Muscle layer of colon (tissue), 2 donors: ENCODE data around the gene CDC25B.

Experiments used
- H3K27ac ChIP-seq: one replicate; pipeline ENCODE4 v1.7.0; 2013; ENCODE audit warnings: low read depth, mild to moderate bottlenecking, low read length, moderate library complexity
- H3K27me3 ChIP-seq, 2 donors: one replicate each; pipeline ENCODE4 v1.7.0; 2013; ENCODE audit warnings: low read length in 2 of 2, mild to moderate bottlenecking in 2 of 2; ENCODE audit not compliant: insufficient read depth in 2 of 2, control insufficient read depth in 1 of 2
- H3K36me3 ChIP-seq: one replicate; pipeline ENCODE4 v1.7.0; 2013; ENCODE audit warnings: mild to moderate bottlenecking, low read length; ENCODE audit not compliant: insufficient read depth
- H3K4me1 ChIP-seq: one replicate; pipeline ENCODE4 v1.7.0; 2013; ENCODE audit warnings: mild to moderate bottlenecking, low read length; ENCODE audit not compliant: insufficient read depth
- H3K4me3 ChIP-seq, 2 donors: one replicate each; pipeline ENCODE4 v1.7.0; 2013; ENCODE audit warnings: low read length in 2 of 2, low read depth in 1 of 2, mild to moderate bottlenecking in 1 of 2, moderate library complexity in 1 of 2
- H3K9ac ChIP-seq: one replicate; pipeline ENCODE4 v1.7.0; 2013; ENCODE audit warnings: low read length
- H3K9me3 ChIP-seq: one replicate; pipeline ENCODE4 v1.7.0; 2013; ENCODE audit warnings: mild to moderate bottlenecking, low read length
- donor health status: abdominal sarcoma.
- donor health status: Adenocarcinoma of cecum.

Gene CDC25B

DNA sequence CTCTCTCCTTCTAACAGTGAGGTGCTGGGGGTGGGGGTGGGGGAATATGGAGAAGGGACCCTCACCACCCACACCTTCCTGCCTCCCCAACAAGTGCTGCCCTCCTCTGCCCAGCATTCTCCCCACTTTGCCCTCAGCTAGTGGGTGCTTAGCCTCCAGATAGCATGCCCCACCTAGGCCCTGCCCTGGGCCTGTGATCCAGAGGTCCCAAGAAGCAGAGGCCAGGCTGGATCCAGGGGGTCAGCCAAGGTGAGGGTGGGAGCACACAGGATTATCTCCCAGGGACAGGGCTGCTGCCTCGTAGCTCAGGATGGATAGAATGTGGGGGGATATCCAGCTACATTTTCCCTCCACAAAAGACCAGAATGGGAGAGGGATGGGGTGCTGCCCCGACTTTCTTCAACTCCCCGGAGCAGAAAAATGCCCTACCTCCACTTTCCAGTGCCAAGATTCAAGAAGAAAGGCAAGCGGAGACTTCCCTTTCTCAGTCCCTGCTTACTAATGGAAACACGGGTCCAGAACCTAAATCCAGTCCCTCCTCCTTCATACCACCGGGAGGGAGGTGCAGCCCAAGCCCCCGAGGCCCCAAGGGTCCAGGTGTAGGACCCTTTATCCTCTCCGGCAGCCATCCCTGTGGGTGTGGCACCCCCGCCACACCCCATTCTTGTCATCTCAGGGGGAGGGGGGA is 29.5 kb upstream of the CDC25B start:
- H3K9me3 ChIP-seq = no peaks in the 10 kb centered on the region
- H3K4me3 ChIP-seq = peak overlapping the region; percentile 51 to 82
- H3K27ac ChIP-seq = peak overlapping the region; percentile 74
- peaks cover 54% of the 10 kb centered on the region for H3K4me1 ChIP-seq
- peak overlapping the region; percentile 37 for H3K9ac ChIP-seq
- H3K36me3 ChIP-seq = no peaks in the 10 kb centered on the region
- no peaks in the 10 kb centered on the region for H3K27me3 ChIP-seq

DNA sequence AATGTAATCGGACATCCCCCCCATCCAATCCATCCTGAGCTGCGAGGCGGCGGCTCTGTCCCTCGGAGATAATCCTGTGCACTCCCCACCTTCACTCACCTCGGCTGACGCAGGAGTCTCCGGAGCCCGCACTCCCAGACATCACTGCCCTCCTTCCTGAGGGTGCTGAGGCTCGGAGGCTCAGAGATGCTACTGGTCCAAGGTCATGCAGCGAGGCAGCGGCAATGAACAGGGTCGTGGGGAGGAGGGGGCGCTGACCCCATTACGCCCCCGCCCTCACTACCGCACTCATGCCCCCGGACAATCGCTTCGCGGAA is 29.0 kb upstream of the CDC25B start:
- Histone ChIP-seq H3K36me3 (no peaks in the 10 kb centered on the region), H3K9ac (peak overlapping the region; percentile 37), H3K4me1 (peaks cover 49% of the 10 kb centered on the region), H3K27ac (peak overlapping the region; percentile 74), H3K9me3 (no peaks in the 10 kb centered on the region), H3K27me3 (no peaks in the 10 kb centered on the region), H3K4me3 (peak overlapping the region; percentile 51 to 82)

- Histone ChIP-seq H3K27ac (peak within 1 kb of the TSS; percentile 91), H3K27me3 (no peaks in the 10 kb centered on the region), H3K4me3 (peak within 1 kb of the TSS; percentile 52 to 82), H3K36me3 (no peaks in the 10 kb centered on the region), H3K4me1 (peaks cover 43% of the 10 kb centered on the region), H3K9ac (peak within 1 kb of the TSS; percentile 53), H3K9me3 (no peaks in the 10 kb centered on the region)
Observed at GRCh38 chr20:3767427-3768341, 28.4 kb upstream of the CDC25B start, which contains the start of gene ADISSP. ADISSP (minus strand) TSS chr20:3767753; CDS start chr20:3760100, 7,653 bp downstream.

DNA sequence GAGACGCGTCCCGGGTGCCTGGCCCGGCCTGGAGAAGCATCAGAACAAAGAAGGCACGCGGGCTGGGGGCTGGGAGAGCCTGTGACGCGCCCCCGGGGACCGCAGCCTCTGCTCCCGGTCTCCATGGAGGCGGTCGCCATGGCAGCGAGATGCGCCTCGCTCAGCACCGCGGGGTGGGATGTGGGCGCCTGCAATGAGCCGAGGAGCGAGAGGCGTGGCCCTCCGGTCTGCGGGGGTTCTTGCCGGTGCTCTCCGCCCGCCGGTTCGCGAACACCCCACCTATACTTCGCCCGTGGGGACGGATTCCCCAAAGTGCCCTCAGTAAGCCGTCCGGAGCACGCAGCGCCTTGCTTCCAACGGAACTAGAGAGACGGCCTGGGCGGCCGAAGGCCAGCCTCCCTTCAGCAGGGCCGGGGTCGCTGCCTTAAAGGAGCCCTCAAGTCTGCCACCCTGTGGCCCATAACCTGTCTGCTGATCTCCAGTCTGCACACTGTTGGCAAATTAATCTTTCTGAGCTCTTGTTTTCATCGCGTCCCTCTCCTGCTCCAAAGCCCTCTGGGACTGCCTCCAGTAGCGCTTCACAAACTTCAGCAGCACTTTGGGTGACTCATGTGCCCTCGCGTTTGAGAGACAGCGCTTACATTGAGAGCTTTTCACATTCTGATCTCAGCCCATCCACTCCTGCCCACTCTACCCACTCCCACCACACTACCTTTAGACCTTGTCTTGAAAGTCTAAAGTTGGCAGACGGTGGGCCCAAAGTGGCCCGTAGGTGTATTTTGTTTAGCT is 27.6 kb upstream of the CDC25B start:
- Histone ChIP-seq H3K4me3 (peak overlapping the region; percentile 52 to 82), H3K9ac (peak overlapping the region; percentile 53), H3K4me1 (peaks cover 41% of the 10 kb centered on the region)

GRCh38 chr20:3771552-3772058 is 24.5 kb upstream of the CDC25B start:
- Histone ChIP-seq H3K36me3 (no peaks in the 10 kb centered on the region), H3K9me3 (no peaks in the 10 kb centered on the region), H3K27ac (no peak overlapping the region), H3K4me3 (no peak overlapping the region), H3K9ac (no peak overlapping the region), H3K4me1 (peaks cover 10% of the 10 kb centered on the region), H3K27me3 (no peaks in the 10 kb centered on the region)

More for the DNA sequence above, 27.6 kb upstream of the CDC25B start:
- Histone ChIP-seq H3K9me3 (no peaks in the 10 kb centered on the region), H3K27me3 (no peaks in the 10 kb centered on the region), H3K36me3 (no peaks in the 10 kb centered on the region), H3K27ac (peak overlapping the region; percentile 91)

DNA sequence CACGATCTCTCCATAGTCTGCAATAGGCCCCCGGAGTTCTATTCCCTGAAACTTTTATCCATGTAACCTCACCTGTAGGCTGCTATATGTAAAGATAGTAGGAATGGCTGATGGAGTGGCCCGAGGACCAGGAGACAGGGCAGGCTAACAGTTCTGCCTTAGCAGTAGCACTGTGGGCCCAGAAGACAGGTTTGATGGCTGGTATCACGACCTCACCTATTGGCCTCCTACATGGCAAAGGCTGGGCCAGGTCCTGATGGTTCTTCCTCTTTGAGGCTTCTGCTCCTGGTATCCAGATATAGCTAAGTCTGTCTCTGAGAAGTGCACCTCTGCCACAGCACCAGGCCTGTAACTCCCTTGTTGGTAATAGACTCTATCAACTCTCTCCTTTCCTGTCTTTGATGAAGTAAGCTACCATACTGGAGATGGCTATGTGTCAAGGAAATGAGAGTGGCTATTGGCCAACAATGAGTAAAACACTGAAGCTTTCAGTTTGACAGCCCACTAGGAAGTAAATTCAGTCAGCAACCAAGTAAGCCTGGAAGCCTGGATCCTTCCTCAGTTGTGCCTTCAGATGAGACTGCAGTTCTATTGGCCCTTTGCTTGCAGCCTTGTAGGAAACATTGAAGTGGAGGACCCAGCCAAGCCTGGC is 20.5 kb upstream of the CDC25B start:
- H3K27ac ChIP-seq = no peak overlapping the region
- H3K9me3 ChIP-seq = no peaks in the 10 kb centered on the region
- H3K4me3 ChIP-seq = no peak overlapping the region
- H3K27me3 ChIP-seq = no peaks in the 10 kb centered on the region
- peaks cover 14% of the 10 kb centered on the region for H3K4me1 ChIP-seq
- no peak overlapping the region for H3K9ac ChIP-seq
- no peaks in the 10 kb centered on the region for H3K36me3 ChIP-seq

GRCh38 chr20:3777381-3777715 is 18.8 kb upstream of the CDC25B start:
- Histone ChIP-seq H3K36me3 (no peaks in the 10 kb centered on the region), H3K4me3 (peak overlapping the region; percentile 67 to 73), H3K27me3 (no peaks in the 10 kb centered on the region), H3K27ac (no peak overlapping the region), H3K9ac (no peak overlapping the region), H3K9me3 (no peaks in the 10 kb centered on the region), H3K4me1 (peaks cover 24% of the 10 kb centered on the region)

DNA sequence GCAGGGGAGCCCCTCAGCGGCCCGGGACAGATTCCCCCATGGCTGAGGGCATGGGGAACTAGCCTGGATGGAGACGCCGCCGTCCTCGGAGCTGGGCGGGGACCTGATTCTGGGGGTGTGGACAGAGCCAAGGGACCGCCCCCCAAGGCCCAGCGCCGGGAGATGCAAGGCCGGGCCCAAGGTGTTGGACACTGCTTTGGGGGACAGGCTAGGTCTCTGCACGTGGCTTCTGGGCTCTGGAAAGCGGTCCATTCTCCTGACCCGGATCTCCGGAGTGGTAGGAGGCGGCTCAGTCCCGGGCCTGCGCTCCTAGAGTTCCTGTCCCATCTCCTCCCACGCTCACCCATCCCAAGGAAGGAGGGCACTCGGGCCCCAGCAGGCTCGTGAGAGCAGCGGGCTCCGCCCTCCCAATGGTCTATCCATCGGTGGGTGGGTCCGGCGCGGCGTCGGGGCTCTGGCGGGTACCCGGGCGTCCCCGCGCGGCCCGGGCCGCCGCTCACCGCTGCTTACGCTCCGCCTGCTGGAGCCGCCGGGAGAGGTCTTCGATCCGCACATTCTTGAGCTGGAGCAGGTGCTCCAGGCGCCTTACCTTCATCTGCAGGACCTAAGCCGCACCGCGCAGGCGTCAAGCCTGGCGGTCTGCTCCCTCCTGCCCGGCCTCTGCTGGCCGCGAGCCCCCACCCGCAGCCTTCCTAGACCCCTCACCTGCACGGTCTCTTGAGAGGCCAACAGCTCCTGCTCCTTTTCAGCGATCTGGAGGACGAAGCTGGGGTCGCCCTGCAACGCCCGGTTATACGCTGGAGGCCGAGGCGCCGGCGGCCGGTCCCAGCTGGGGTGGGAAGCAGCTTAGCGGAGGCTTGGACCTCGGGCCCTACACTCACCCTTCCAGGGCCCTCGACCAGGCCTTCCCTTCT is 18.1 kb upstream of the CDC25B start:
- Histone ChIP-seq H3K27ac (no peak overlapping the region), H3K4me1 (peaks cover 24% of the 10 kb centered on the region), H3K9ac (no peak overlapping the region), H3K9me3 (no peaks in the 10 kb centered on the region), H3K4me3 (peak overlapping the region; percentile 67 to 73), H3K27me3 (no peaks in the 10 kb centered on the region), H3K36me3 (no peaks in the 10 kb centered on the region)

DNA sequence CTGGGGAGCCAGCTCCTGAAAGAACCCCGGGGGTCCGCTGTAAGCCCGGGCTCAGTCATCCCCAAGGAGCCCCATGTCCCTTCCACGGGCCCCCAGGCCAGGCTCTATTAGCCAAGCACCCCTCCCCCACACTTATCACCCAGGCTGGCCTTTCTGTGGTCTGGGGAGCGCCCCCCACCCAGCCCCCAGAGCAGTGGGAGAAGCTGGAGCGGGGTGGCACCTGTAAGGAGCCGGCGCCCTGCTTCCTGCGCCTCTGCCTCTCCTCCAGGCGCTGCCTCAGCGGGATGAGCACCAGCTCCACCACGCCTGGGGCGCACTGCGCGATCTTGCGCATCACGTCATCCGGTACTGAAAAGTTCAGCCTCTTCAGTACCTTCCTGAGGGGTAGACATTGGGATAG is 17.1 kb upstream of the CDC25B start:
- Histone ChIP-seq H3K27ac (no peak overlapping the region), H3K27me3 (no peaks in the 10 kb centered on the region), H3K4me1 (peaks cover 31% of the 10 kb centered on the region), H3K9me3 (no peaks in the 10 kb centered on the region), H3K9ac (no peak overlapping the region), H3K36me3 (no peaks in the 10 kb centered on the region), H3K4me3 (no peak overlapping the region)
